Brain microvascular endothelial cell (primary cell): ENCODE measurements around the gene PGGHG.
"Not testable (repeated sequence)": the region's sequence is repeated elsewhere in the genome, so short reads cannot be mapped to it uniquely, and the experiment has no call there.

Source experiments
- DNase-seq: peaks from one replicate; pipeline ENCODE4 v3.0.0-alpha.2; 2020
- H3K27ac ChIP-seq: fragments of 250-450 bp; sonication (Bioruptor Pico); 2 replicates; pipeline ENCODE4 v1.5.1; 2020; ENCODE audit warnings: mild to moderate bottlenecking, moderate library complexity
- H3K27me3 ChIP-seq: fragments of 250-450 bp; sonication (Bioruptor Pico); replicated peaks from 2 replicates; pipeline ENCODE4 v1.5.1; 2020; ENCODE audit warnings: mild to moderate bottlenecking
- H3K36me3 ChIP-seq: fragments of 250-450 bp; sonication (Bioruptor Pico); replicated peaks from 2 replicates; pipeline ENCODE4 v1.5.1; 2020; ENCODE audit warnings: mild to moderate bottlenecking
- H3K4me3 ChIP-seq: 2 replicates; pipeline ENCODE4 v1.5.1; 2011; ENCODE audit warnings: low read depth, mild to moderate bottlenecking, control low read depth, low read length, moderate library complexity
- in situ Hi-C: cut with HindIII; loops from 2 replicates; pipeline ENCODE4 v1.10.0; 2017; ENCODE audit warnings: low sequenced_read_pairs, low pct_ligation_motif_present
- TF ChIP-seq, protein P1 (sequence below): IDR thresholded peaks from 2 replicates; pipeline ENCODE4 v1.5.1; 2011; ENCODE audit warnings: low read depth, mild to moderate bottlenecking, moderate library complexity, low read length, control low read depth, inconsistent platforms; ENCODE audit errors: missing control alignments

Gene PGGHG

DNA sequence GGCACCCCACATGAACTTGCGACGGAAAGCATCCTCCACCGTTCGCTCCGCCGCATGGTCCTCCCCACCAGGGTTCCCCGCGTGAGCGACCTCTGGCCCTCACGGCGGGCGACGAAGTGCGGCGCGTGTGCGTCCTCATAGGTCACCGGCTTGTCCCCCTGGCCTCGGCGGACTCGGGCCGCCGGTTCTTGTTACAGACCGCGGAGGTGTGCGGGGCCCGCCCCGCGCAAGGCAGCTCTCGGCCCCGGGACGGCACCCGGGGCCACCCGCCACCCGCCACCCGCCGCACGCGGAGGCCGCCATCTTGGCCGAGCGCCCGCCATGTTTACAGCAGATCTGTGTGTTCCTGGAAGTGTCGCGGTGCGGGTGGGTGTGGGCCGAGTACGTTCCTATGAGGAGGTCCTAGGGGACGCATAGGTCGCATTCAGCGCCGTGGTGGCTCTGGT, 15.2 kb downstream of the PGGHG start:
- TF ChIP-seq, protein P1, sequence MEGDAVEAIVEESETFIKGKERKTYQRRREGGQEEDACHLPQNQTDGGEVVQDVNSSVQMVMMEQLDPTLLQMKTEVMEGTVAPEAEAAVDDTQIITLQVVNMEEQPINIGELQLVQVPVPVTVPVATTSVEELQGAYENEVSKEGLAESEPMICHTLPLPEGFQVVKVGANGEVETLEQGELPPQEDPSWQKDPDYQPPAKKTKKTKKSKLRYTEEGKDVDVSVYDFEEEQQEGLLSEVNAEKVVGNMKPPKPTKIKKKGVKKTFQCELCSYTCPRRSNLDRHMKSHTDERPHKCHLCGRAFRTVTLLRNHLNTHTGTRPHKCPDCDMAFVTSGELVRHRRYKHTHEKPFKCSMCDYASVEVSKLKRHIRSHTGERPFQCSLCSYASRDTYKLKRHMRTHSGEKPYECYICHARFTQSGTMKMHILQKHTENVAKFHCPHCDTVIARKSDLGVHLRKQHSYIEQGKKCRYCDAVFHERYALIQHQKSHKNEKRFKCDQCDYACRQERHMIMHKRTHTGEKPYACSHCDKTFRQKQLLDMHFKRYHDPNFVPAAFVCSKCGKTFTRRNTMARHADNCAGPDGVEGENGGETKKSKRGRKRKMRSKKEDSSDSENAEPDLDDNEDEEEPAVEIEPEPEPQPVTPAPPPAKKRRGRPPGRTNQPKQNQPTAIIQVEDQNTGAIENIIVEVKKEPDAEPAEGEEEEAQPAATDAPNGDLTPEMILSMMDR = no peak
- H3K36me3 ChIP-seq = no peaks in the 10 kb centered on the region
- no peak overlapping the region for H3K4me3 ChIP-seq
- H3K27me3 ChIP-seq = peaks cover 2% of the 10 kb centered on the region
- DNase-seq = no peak
- H3K27ac ChIP-seq = no peak overlapping the region
- in situ Hi-C loops = no loop called here

DNA sequence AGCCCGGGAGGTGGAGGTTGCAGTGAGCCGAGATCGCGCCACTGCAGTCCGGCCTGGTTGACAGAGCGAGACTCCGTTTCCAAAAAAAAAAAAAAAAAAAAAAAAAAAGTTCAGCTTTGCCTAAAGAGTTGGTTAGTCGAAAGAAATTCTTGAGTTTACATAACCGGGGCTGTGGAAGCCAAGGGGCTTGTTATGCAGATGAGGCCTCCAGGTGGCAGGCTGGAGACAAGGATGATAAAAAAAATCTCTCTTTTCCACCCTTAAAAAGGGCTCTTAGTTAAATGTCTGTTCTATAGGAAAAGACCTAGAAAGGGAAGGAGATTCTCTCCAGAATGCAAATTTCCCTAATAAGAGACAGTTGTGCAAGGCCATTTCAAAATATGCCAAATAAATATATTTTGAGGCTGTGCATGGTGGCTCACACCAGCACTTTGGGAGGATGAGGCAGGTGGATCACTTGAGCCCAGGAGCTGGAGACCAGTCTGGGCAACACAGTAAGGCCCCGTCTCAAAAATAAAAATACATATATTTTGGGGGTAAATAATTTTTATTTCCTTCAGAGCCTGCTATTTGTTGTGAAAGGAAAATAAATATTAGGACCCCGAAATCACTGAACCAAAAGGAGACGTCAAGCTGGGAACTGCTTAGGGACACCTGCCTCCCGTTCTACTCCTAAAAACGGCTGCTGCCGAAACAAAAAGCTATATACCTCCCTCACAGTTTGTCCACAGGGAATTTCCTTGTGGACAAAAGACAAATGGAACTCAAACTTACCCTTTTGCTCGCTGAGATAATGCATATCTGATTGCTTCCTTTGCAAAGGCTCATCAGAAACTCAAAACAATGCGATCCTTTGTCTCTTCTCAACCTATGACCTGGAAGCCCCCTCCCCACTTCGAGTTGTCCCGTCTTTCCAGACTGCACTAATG, 16.3 kb downstream of the PGGHG start:
- peaks cover 2% of the 10 kb centered on the region for H3K27me3 ChIP-seq
- in situ Hi-C loops = no loop called here
- no peak overlapping the region for H3K27ac ChIP-seq
- TF ChIP-seq, protein P1 = peak; percentile 85
- no peaks in the 10 kb centered on the region for H3K36me3 ChIP-seq
- no peak overlapping the region for H3K4me3 ChIP-seq
- DNase-seq = peak; percentile 59

DNA sequence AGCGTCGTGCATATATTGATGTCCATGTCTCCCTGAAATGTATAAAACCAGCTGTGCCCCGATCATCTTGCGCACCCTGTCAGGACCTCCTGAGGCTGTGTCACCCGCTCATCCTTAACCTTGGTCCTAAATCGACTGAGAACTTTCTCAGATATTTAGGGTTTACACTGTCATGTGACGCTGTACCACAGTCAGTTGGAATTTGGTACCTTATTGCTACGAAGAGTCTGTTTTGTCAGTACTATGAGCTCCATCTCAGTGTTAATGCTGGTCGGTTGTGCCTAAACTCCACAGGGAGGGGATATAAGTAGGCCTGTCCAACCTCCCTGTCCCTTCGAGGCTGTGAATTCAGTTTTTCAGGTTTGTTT, 16.9 kb downstream of the PGGHG start:
- DNase-seq = no peak
- no peak overlapping the region for H3K27ac ChIP-seq
- TF ChIP-seq, protein P1 = no peak
- in situ Hi-C loops = no loop called here
- no peaks in the 10 kb centered on the region for H3K27me3 ChIP-seq
- no peak overlapping the region for H3K4me3 ChIP-seq
- H3K36me3 ChIP-seq = no peaks in the 10 kb centered on the region

DNA sequence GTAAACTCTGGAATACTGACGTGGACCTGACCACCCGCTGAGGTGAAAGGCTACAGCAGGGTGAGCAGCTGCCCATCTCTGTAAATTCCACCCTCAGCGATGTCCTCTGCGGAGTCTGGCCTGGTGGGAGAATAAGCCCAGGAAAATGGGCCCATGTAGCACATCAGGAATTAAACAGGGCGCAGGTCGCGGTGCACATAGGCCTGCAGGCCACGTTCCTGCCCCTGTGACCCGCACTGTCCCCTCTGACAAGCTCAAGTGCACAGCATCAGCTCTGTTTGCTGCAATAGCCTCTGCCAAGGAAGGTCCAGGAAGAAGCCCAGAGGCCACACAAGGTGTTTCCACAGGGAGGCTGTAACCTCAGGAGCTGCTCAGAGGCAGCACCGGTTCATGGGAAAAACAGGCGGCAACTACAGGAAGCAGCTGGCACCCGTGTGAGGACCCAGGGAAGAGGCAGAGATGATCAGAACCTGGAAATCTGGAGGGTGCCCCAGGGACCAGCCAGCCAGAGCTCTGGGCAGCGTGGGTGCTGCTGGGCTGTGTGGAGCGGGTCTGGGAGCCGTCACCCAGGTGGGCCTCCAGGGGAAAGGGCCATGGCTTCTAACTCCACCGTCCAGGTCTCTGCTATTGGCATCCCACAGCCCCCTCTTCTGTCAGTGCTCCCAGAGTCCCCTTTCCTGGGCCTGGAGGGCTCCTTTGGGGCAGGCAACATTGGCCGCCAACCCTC, 17.9 kb downstream of the PGGHG start:
- no peak overlapping the region for H3K4me3 ChIP-seq
- H3K27me3 ChIP-seq = no peaks in the 10 kb centered on the region
- H3K36me3 ChIP-seq = no peaks in the 10 kb centered on the region
- DNase-seq = no peak
- TF ChIP-seq, protein P1 = no peak
- in situ Hi-C loops = no loop called here
- H3K27ac ChIP-seq = no peak overlapping the region

DNA sequence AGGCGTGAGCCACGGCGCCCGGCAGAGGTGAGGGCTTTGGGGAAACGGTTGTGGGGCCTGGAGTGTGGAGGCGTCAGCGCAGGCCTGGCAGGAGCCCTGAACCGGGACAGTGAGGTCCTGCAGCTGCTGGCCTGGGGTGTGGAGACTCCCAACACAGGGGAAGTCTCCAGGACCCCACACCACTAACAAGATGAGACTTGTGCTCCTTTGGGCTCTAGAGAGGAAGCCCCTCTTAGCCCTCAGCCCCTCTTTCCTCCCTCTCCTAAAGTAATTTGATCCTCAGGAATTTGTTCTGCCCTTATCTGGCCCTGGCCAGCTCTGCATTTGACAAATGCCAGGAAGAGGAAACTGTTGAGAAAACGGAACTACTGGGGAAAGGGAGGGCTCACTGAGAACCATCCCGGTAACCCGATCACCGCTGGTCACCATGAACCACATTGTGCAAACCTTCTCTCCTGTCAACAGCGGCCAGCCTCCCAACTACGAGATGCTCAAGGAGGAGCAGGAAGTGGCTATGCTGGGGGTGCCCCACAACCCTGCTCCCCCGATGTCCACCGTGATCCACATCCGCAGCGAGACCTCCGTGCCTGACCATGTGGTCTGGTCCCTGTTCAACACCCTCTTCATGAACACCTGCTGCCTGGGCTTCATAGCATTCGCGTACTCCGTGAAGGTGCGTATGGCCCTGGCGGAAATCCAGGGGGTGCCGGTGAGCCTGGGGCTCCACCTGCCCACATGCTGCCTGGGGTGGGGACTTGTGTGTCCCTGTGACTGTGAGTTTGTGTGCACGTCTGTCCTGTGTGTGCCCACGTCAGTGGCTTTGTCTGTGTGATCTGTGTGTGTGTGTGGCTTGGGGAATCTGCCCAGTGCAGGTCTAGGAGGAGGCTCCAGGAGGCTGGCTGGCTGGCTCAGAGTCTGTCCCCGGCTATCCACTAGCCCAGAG, 19.1 kb downstream of the PGGHG start, which contains the start of gene IFITM2:
IFITM2 (plus strand) TSS at position 51 of the 943 bp plus-strand sequence; CDS start at position 428, 377 bp downstream.
- in situ Hi-C loops, H3K36me3 ChIP-seq, H3K27me3 ChIP-seq, H3K27ac ChIP-seq: not testable (repeated sequence)
- peak; percentile 47 for DNase-seq
- peak within 1 kb of the TSS; percentile 64 for H3K4me3 ChIP-seq

DNA sequence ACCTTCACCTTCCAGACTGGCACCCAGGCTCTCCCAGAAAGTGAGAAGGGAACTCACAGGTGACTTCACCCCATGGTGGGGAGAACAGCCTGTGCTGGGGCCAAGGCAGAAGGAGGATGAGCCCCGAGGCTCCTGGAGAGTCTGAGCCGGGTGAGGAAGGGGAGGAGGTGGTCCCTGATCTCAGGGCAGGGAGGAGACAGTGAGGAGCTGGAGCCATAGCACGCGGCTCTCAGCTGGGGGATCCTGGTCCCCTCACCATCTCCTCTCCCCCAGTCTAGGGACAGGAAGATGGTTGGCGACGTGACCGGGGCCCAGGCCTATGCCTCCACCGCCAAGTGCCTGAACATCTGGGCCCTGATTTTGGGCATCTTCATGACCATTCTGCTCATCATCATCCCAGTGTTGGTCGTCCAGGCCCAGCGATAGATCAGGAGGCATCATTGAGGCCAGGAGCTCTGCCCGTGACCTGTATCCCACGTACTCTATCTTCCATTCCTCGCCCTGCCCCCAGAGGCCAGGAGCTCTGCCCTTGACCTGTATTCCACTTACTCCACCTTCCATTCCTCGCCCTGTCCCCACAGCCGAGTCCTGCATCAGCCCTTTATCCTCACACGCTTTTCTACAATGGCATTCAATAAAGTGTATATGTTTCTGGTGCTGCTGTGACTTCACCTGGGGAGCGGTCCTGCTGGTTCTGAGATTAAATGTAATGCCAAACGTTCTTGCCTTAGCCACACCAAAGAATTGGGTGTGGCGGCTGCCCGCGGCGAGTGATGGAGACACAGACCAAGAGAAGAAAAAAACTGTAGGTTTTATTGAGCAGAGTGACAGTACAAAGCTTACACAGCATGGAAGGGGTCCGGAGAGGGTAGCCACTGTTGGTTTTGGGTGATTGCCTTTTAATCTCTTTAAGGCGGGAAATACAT, 20.1 kb downstream of the PGGHG start:
- H3K27me3 ChIP-seq, H3K27ac ChIP-seq, H3K36me3 ChIP-seq, in situ Hi-C loops, DNase-seq: not testable (repeated sequence)
- H3K4me3 ChIP-seq = peak overlapping the region; percentile 48

DNA sequence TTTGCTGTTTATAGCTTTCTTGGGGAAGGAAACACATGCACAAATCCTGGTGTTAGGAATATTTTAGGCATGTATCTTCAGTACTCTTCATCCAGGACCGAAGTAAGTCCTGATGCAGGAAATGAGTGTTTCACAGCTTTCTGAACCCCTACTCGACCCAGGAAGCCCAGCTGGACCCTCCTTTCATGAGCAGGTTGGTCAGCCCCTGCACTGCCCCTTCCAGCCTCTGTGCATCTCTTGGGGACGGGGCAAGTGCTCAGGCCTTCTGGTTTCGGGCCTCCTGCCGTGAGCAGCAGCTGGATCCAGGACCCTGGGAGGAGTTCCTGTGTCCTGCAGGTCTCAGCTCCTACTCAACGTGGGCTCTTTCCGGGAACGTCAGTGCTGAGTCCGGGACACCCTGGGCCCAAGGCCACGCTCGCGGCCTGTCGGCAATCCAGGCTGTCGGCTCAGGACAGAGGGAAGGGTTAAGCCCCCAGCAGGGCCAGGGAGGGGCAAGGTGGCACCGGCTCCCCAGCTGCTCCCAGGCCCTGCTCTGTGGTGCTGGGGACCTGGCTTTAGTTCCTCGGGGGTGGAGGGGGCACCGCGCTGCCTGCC, 21.1 kb downstream of the PGGHG start:
- in situ Hi-C loops, H3K27ac ChIP-seq, DNase-seq, H3K36me3 ChIP-seq, H3K27me3 ChIP-seq: not testable (repeated sequence)
- peak overlapping the region; percentile 48 for H3K4me3 ChIP-seq
